ENCODE data around the gene PNMA6F.
"Not testable (repeated sequence)": the region's sequence is repeated elsewhere in the genome, so short reads cannot be mapped to it uniquely, and the experiment has no call there.

The PNMA6F gene

GRCh38 chrX:153302796-153303195 lies 18.8 kb downstream of the PNMA6F start:
- DNase-seq (ENCODE audit: low read depth in 2 of 2), result no peak

GRCh38 chrX:153301746-153302145 lies 19.8 kb downstream of the PNMA6F start:
- no peak for DNase-seq (ENCODE audit: low read depth in 2 of 2)

GRCh38 chrX:153299855-153300254 lies 21.7 kb downstream of the PNMA6F start:
- DNase-seq (ENCODE audit: low read depth in 2 of 2), result no peak

GRCh38 chrX:153297376-153297775 lies 24.2 kb downstream of the PNMA6F start:
- no peak for DNase-seq (ENCODE audit: low read depth in 2 of 2)

- DNase-seq (ENCODE audit: low read depth in 2 of 2), result not testable (repeated sequence)
Measured at GRCh38 chrX:153293485-153294071, 28.0 kb downstream of the PNMA6F start.

GRCh38 chrX:153288807-153289206 lies 32.8 kb downstream of the PNMA6F start:
- DNase-seq (ENCODE audit: low read depth in 2 of 2), result not testable (repeated sequence)

GRCh38 chrX:153285678-153286077 lies 35.9 kb downstream of the PNMA6F start:
- not testable (repeated sequence) for DNase-seq (ENCODE audit: low read depth in 2 of 2)

- not testable (repeated sequence) for DNase-seq (ENCODE audit: low read depth in 2 of 2)
Measured at GRCh38 chrX:153283982-153284381, 37.6 kb downstream of the PNMA6F start.

- not testable (repeated sequence) for DNase-seq (ENCODE audit: low read depth in 2 of 2)
Measured at GRCh38 chrX:153281784-153282183, 39.8 kb downstream of the PNMA6F start.

- DNase-seq (ENCODE audit: low read depth in 2 of 2), result not testable (repeated sequence)
Measured at GRCh38 chrX:153279304-153279703, 42.3 kb downstream of the PNMA6F start.

GRCh38 chrX:153276049-153276448 lies 45.5 kb downstream of the PNMA6F start:
- DNase-seq (ENCODE audit: low read depth in 2 of 2), result not testable (repeated sequence)

- DNase-seq (ENCODE audit: low read depth in 2 of 2), result not testable (repeated sequence)
Measured at GRCh38 chrX:153275418-153275817, 46.1 kb downstream of the PNMA6F start.

GRCh38 chrX:153272584-153272983 lies 49.0 kb downstream of the PNMA6F start:
- DNase-seq (ENCODE audit: low read depth in 2 of 2), result not testable (repeated sequence)

GRCh38 chrX:153272070-153272469 lies 49.5 kb downstream of the PNMA6F start:
- not testable (repeated sequence) for DNase-seq (ENCODE audit: low read depth in 2 of 2)

Data from stimulated activated CD4-positive, alpha-beta T cell treated with anti-CD3 and anti-CD28 coated beads, Interleukin-4, amount 100 ng/mL, for 48 hours (primary cell).